Left lung (tissue), 10 donors: ENCODE results near the gene PPP1R12B. TPM values are rescaled to one million over a fixed set of nuclear protein-coding genes. Genes with fewer than 3 reads are reported as not detected.

Experiments used
- ATAC-seq: fragments of 200-7000 bp; cut with Tn5 transposase; one replicate; pipeline ENCODE4 v1.9.1; 2020; ENCODE audit warnings: moderate library complexity
- DNase-seq, 4 donors: peaks; one replicate each; pipeline ENCODE4 v3.0.0-alpha.2; 2013 to 2020
- H3K27ac ChIP-seq, 2 donors: fragments of 200-600 bp; sonication (generic) in 1 of 2; one replicate each; pipeline versions ENCODE4 v1.5.0 to v1.8.0; 2020 to 2021
- H3K27me3 ChIP-seq, 2 donors: fragments of 200-600 bp; sonication (generic) in 1 of 2; one replicate each; pipeline versions ENCODE4 v1.5.0 to v1.8.0; 2020 to 2021
- H3K36me3 ChIP-seq, 2 donors: fragments of 200-600 bp; sonication (generic) in 1 of 2; one replicate each; pipeline versions ENCODE4 v1.5.0 to v1.8.0; 2020 to 2021
- H3K4me1 ChIP-seq, 2 donors: fragments of 200-600 bp; one replicate each; pipeline ENCODE4 v1.8.0; 2021
- H3K4me3 ChIP-seq, 2 donors: fragments of 200-600 bp; sonication (generic) in 1 of 2; one replicate each; pipeline versions ENCODE4 v1.5.0 to v1.8.0; 2020 to 2021; ENCODE audit warnings: mild to moderate bottlenecking in 1 of 2
- H3K9me3 ChIP-seq, 2 donors: fragments of 200-600 bp; sonication (generic) in 1 of 2; one replicate each; pipeline versions ENCODE4 v1.5.0 to v1.8.0; 2020 to 2021
- CTCF ChIP-seq, 2 donors: fragments of 200-600 bp; sonication (generic) in 1 of 2; IDR thresholded peaks; one replicate each; pipeline versions ENCODE4 v1.5.0 to v1.8.0; 2021; ENCODE audit warnings: antibody characterized with exemption in 2 of 2
- intact Hi-C, 2 donors: fragments of 100-400 bp; cut with DNase I; formaldehyde crosslinking; loops; one replicate each; pipeline versions ENCODE4 v1.11.2 to v1.14.2; 2022
- polyA plus RNA-seq, 6 donors: library from polyadenylated mRNA; unstranded; fragments of 120-200 nt; gene quantifications; one replicate each; pipeline ENCODE4 v1.2.1, GENCODE V29; 2013; ENCODE audit not compliant: insufficient read length in 6 of 6
- total RNA-seq, 2 donors: library from RNA; stranded (reverse); fragmentation: NEBNext Ultra II Directional; extraction: Animal tissue kit (Norgen Biotek cat#: 25700); gene quantifications; one replicate each; pipeline ENCODE4 v1.2.1, GENCODE V29; 2021
- donor health status: DM: no; HTN: yes; CAD: no.
- donor health status: DM: no; HTN: no; CAD: no.

Gene PPP1R12B
- total and polyA plus RNA-seq, 8 donors: 25.8 to 45.9 (median 30.8) TPM

- intact Hi-C loops: loop anchor here in 1 of 2 donors (5.0 kb wide), 1 partner anchor 128 kb away; no protein-coding TSS in a partner anchor
- H3K4me1 ChIP-seq: no peaks in the 10 kb centered on the region
- no peaks in the 10 kb centered on the region for H3K9me3 ChIP-seq
- ATAC-seq (peak; percentile 96), DNase-seq (peak; percentile 60 to 86 (median 74))
- peak; percentile 86 to 89 for TF ChIP-seq CTCF (IDR thresholded peaks at IDR 0.05)
- no peaks in the 10 kb centered on the region for H3K36me3 ChIP-seq
- no peak overlapping the region for H3K27ac ChIP-seq
- H3K27me3 ChIP-seq: peaks cover 0 to 9% of the 10 kb centered on the region in 2 donors
- H3K4me3 ChIP-seq: no peak overlapping the region
These were observed 32.8 kb upstream of the PPP1R12B start for GRCh38 chr1:202315576-202316168.

- intact Hi-C loops: loop anchor here in 1 of 2 donors (5.0 kb wide), 1 partner anchor 129 kb away; no protein-coding TSS in a partner anchor
These were observed 32.3 kb upstream of the PPP1R12B start for GRCh38 chr1:202316186-202316585.

GRCh38 chr1:202317941-202318925 lies 30.3 kb upstream of the PPP1R12B start:
- Histone ChIP-seq H3K27me3 (no peaks in the 10 kb centered on the region), H3K9me3 (no peaks in the 10 kb centered on the region), H3K4me1 (no peaks in the 10 kb centered on the region), H3K4me3 (no peak overlapping the region), H3K27ac (no peak overlapping the region), H3K36me3 (no peaks in the 10 kb centered on the region)
- ATAC-seq (no peak), DNase-seq (no peak)
- TF ChIP-seq CTCF (IDR thresholded peaks at IDR 0.05): no peak
- intact Hi-C loops: loop anchor here in 1 of 2 donors (5.0 kb wide), 1 partner anchor 131 kb away; no protein-coding TSS in a partner anchor

More at GRCh38 chr1:202316186-202316585, 32.3 kb upstream of the PPP1R12B start:
- no peaks in the 10 kb centered on the region for H3K4me1 ChIP-seq
- no peak overlapping the region for H3K27ac ChIP-seq
- peaks cover 0 to 9% of the 10 kb centered on the region in 2 donors for H3K27me3 ChIP-seq
- no peak for TF ChIP-seq CTCF (IDR thresholded peaks at IDR 0.05)
- no peak overlapping the region for H3K4me3 ChIP-seq
- DNase-seq: no peak
- ATAC-seq: no peak
- H3K36me3 ChIP-seq: no peaks in the 10 kb centered on the region
- H3K9me3 ChIP-seq: no peaks in the 10 kb centered on the region

GRCh38 chr1:202319381-202320080 lies 29.0 kb upstream of the PPP1R12B start:
- ATAC-seq: no peak
- TF ChIP-seq CTCF (IDR thresholded peaks at IDR 0.05): no peak
- H3K4me1 ChIP-seq: no peaks in the 10 kb centered on the region
- no peak overlapping the region for H3K4me3 ChIP-seq
- intact Hi-C loops: loop anchor here in 1 of 2 donors (5.0 kb wide), 1 partner anchor 132 kb away; no protein-coding TSS in a partner anchor
- no peaks in the 10 kb centered on the region for H3K9me3 ChIP-seq
- H3K27ac ChIP-seq: no peak overlapping the region
- H3K27me3 ChIP-seq: no peaks in the 10 kb centered on the region
- H3K36me3 ChIP-seq: no peaks in the 10 kb centered on the region
- DNase-seq: no peak
